ENCODE measurements around the gene COPS3.

Gene COPS3

GRCh38 chr17:17204635-17205231 lies 76.3 kb downstream of the COPS3 start:
- no CpG with 5 or more reads among the region's 14 CpGs for WGBS (ENCODE audit: extremely low coverage, insufficient coverage, insufficient read length)
- Histone ChIP-seq H3K27me3 (ENCODE audit: insufficient read depth, low read length) (no peaks in the 10 kb centered on the region), H2BK120ac (ENCODE audit: insufficient read depth, low read length, poor library complexity) (no peak overlapping the region), H3K4me3 (ENCODE audit: low read depth, low read length) (no peak overlapping the region), H3K4me1 (ENCODE audit: control insufficient read depth in 1 of 2, insufficient read depth in 2 of 2, low read length in 2 of 2) (peaks cover 0 to 3% of the 10 kb centered on the region in 2 experiments), H3K79me1 (ENCODE audit: low read length) (peaks cover 1% of the 10 kb centered on the region), H3K36me3 (ENCODE audit: control insufficient read depth in 1 of 2, insufficient read depth in 2 of 2, low read length in 2 of 2) (no peaks in the 10 kb centered on the region), H2BK5ac (ENCODE audit: low read depth, low read length, poor library complexity) (no peak overlapping the region), H4K12ac (ENCODE audit: low read depth, low read length) (no peak overlapping the region), H3K18ac (ENCODE audit: low read length) (no peak overlapping the region), H3K4me2 (ENCODE audit: low read length) (no peak overlapping the region), H2AFZ (ENCODE audit: insufficient read depth, low read length, poor library complexity) (no peak overlapping the region), H2AK5ac (ENCODE audit: low read length) (no peak overlapping the region), H3K27ac (ENCODE audit: low read depth, low read length) (no peak overlapping the region), H3K9me3 (ENCODE audit: insufficient read depth, low read depth, low read length) (peaks cover 4% of the 10 kb centered on the region), H3K79me2 (ENCODE audit: control insufficient read depth, insufficient read depth, low read length, poor library complexity) (no peaks in the 10 kb centered on the region), H2BK12ac (ENCODE audit: low read length) (no peak overlapping the region), H4K8ac (ENCODE audit: low read depth, low read length) (no peak overlapping the region), H3K9ac (ENCODE audit: low read length) (no peak overlapping the region), H3K4ac (ENCODE audit: low read depth, low read length) (no peak overlapping the region), H3K14ac (ENCODE audit: low read length) (no peak overlapping the region), H3K23ac (ENCODE audit: low read length) (no peak overlapping the region), H4K91ac (ENCODE audit: low read depth, low read length) (no peak overlapping the region)
- no peak for DNase-seq

GRCh38 chr17:17204041-17204591 lies 76.9 kb downstream of the COPS3 start:
- no peak for DNase-seq
- no CpG with 5 or more reads among the region's 15 CpGs for WGBS (ENCODE audit: extremely low coverage, insufficient coverage, insufficient read length)
- H2BK12ac ChIP-seq (ENCODE audit: low read length), result no peak overlapping the region

GRCh38 chr17:17203173-17203730 lies 77.8 kb downstream of the COPS3 start:
- WGBS (ENCODE audit: extremely low coverage, insufficient coverage, insufficient read length), result no CpG with 5 or more reads among the region's 15 CpGs
- Histone ChIP-seq H3K79me1 (ENCODE audit: low read length) (peaks cover 1% of the 10 kb centered on the region), H2BK12ac (ENCODE audit: low read length) (no peak overlapping the region), H3K79me2 (ENCODE audit: control insufficient read depth, insufficient read depth, low read length, poor library complexity) (no peaks in the 10 kb centered on the region), H3K9ac (ENCODE audit: low read length) (no peak overlapping the region), H3K4me2 (ENCODE audit: low read length) (no peak overlapping the region), H2BK5ac (ENCODE audit: low read depth, low read length, poor library complexity) (no peak overlapping the region), H3K4me3 (ENCODE audit: low read depth, low read length) (no peak overlapping the region), H3K27me3 (ENCODE audit: insufficient read depth, low read length) (no peaks in the 10 kb centered on the region), H4K8ac (ENCODE audit: low read depth, low read length) (no peak overlapping the region), H2AK5ac (ENCODE audit: low read length) (no peak overlapping the region), H3K14ac (ENCODE audit: low read length) (no peak overlapping the region), H3K18ac (ENCODE audit: low read length) (no peak overlapping the region), H3K4me1 (ENCODE audit: control insufficient read depth in 1 of 2, insufficient read depth in 2 of 2, low read length in 2 of 2) (peaks cover 0 to 3% of the 10 kb centered on the region in 2 experiments), H3K27ac (ENCODE audit: low read depth, low read length) (no peak overlapping the region), H3K4ac (ENCODE audit: low read depth, low read length) (no peak overlapping the region), H2BK120ac (ENCODE audit: insufficient read depth, low read length, poor library complexity) (no peak overlapping the region), H2AFZ (ENCODE audit: insufficient read depth, low read length, poor library complexity) (no peak overlapping the region), H4K91ac (ENCODE audit: low read depth, low read length) (no peak overlapping the region), H3K23ac (ENCODE audit: low read length) (no peak overlapping the region), H3K9me3 (ENCODE audit: insufficient read depth, low read depth, low read length) (peaks cover 4% of the 10 kb centered on the region), H4K12ac (ENCODE audit: low read depth, low read length) (no peak overlapping the region), H3K36me3 (ENCODE audit: control insufficient read depth in 1 of 2, insufficient read depth in 2 of 2, low read length in 2 of 2) (no peaks in the 10 kb centered on the region)
- no peak for DNase-seq

More at GRCh38 chr17:17204041-17204591, 76.9 kb downstream of the COPS3 start:
- Histone ChIP-seq H3K9me3 (ENCODE audit: insufficient read depth, low read depth, low read length) (peaks cover 4% of the 10 kb centered on the region), H3K4me1 (ENCODE audit: control insufficient read depth in 1 of 2, insufficient read depth in 2 of 2, low read length in 2 of 2) (peaks cover 0 to 3% of the 10 kb centered on the region in 2 experiments), H3K79me2 (ENCODE audit: control insufficient read depth, insufficient read depth, low read length, poor library complexity) (no peaks in the 10 kb centered on the region), H2BK5ac (ENCODE audit: low read depth, low read length, poor library complexity) (no peak overlapping the region), H2AFZ (ENCODE audit: insufficient read depth, low read length, poor library complexity) (no peak overlapping the region), H3K4me3 (ENCODE audit: low read depth, low read length) (no peak overlapping the region), H3K14ac (ENCODE audit: low read length) (no peak overlapping the region), H3K79me1 (ENCODE audit: low read length) (peaks cover 1% of the 10 kb centered on the region), H4K91ac (ENCODE audit: low read depth, low read length) (no peak overlapping the region), H4K12ac (ENCODE audit: low read depth, low read length) (no peak overlapping the region), H3K36me3 (ENCODE audit: control insufficient read depth in 1 of 2, insufficient read depth in 2 of 2, low read length in 2 of 2) (no peaks in the 10 kb centered on the region), H3K27ac (ENCODE audit: low read depth, low read length) (no peak overlapping the region), H3K23ac (ENCODE audit: low read length) (no peak overlapping the region), H3K4me2 (ENCODE audit: low read length) (no peak overlapping the region), H2AK5ac (ENCODE audit: low read length) (no peak overlapping the region), H3K18ac (ENCODE audit: low read length) (no peak overlapping the region), H3K4ac (ENCODE audit: low read depth, low read length) (no peak overlapping the region), H3K9ac (ENCODE audit: low read length) (no peak overlapping the region), H4K8ac (ENCODE audit: low read depth, low read length) (no peak overlapping the region), H3K27me3 (ENCODE audit: insufficient read depth, low read length) (no peaks in the 10 kb centered on the region), H2BK120ac (ENCODE audit: insufficient read depth, low read length, poor library complexity) (no peak overlapping the region)

- no peaks in the 10 kb centered on the region for H3K79me2 ChIP-seq (ENCODE audit: control insufficient read depth, insufficient read depth, low read length, poor library complexity)
- H3K4me3 ChIP-seq (ENCODE audit: low read depth, low read length), result no peak overlapping the region
- H3K23ac ChIP-seq (ENCODE audit: low read length), result no peak overlapping the region
- no peak overlapping the region for H2AK5ac ChIP-seq (ENCODE audit: low read length)
- no peak overlapping the region for H3K4ac ChIP-seq (ENCODE audit: low read depth, low read length)
- H2BK120ac ChIP-seq (ENCODE audit: insufficient read depth, low read length, poor library complexity), result no peak overlapping the region
- H3K36me3 ChIP-seq (ENCODE audit: control insufficient read depth in 1 of 2, insufficient read depth in 2 of 2, low read length in 2 of 2), result no peaks in the 10 kb centered on the region
- no peak overlapping the region for H3K27ac ChIP-seq (ENCODE audit: low read depth, low read length)
- no peak overlapping the region for H4K8ac ChIP-seq (ENCODE audit: low read depth, low read length)
- no peak overlapping the region for H3K9ac ChIP-seq (ENCODE audit: low read length)
- no CpG with 5 or more reads among the region's 8 CpGs for WGBS (ENCODE audit: extremely low coverage, insufficient coverage, insufficient read length)
- no peak overlapping the region for H3K18ac ChIP-seq (ENCODE audit: low read length)
- H4K91ac ChIP-seq (ENCODE audit: low read depth, low read length), result no peak overlapping the region
- no peak overlapping the region for H3K14ac ChIP-seq (ENCODE audit: low read length)
- no peak for DNase-seq
- no peak overlapping the region for H2AFZ ChIP-seq (ENCODE audit: insufficient read depth, low read length, poor library complexity)
- H3K27me3 ChIP-seq (ENCODE audit: insufficient read depth, low read length), result no peaks in the 10 kb centered on the region
- no peak overlapping the region for H3K4me2 ChIP-seq (ENCODE audit: low read length)
- H2BK5ac ChIP-seq (ENCODE audit: low read depth, low read length, poor library complexity), result no peak overlapping the region
- no peak overlapping the region for H4K12ac ChIP-seq (ENCODE audit: low read depth, low read length)
- H3K9me3 ChIP-seq (ENCODE audit: insufficient read depth, low read depth, low read length), result peaks cover 4% of the 10 kb centered on the region
- peaks cover 0 to 3% of the 10 kb centered on the region in 2 experiments for H3K4me1 ChIP-seq (ENCODE audit: control insufficient read depth in 1 of 2, insufficient read depth in 2 of 2, low read length in 2 of 2)
- H3K79me1 ChIP-seq (ENCODE audit: low read length), result peaks cover 1% of the 10 kb centered on the region
- no peak overlapping the region for H2BK12ac ChIP-seq (ENCODE audit: low read length)
These were observed 79.1 kb downstream of the COPS3 start for GRCh38 chr17:17201907-17202306.

Measured in trophoblast cell (in vitro differentiated cells and primary cell).